ENCODE results near the gene C10orf53.

The C10orf53 gene

GRCh38 chr10:49634069-49634660 lies 45.3 kb upstream of the C10orf53 start:
- Histone ChIP-seq H3K14ac (ENCODE audit: low read length in 2 of 2) (no peak overlapping the region), H3K23ac (ENCODE audit: low read length in 2 of 2) (no peak overlapping the region), H2BK120ac (ENCODE audit: low read depth, low read length) (no peak overlapping the region), H3K4ac (ENCODE audit: low read depth in 1 of 2, low read length in 2 of 2) (no peak overlapping the region), H2BK15ac (ENCODE audit: low read depth, poor library complexity, severe bottlenecking) (no peak overlapping the region), H3K27ac (ENCODE audit: low read length, poor library complexity, severe bottlenecking) (no peak overlapping the region), H2BK5ac (ENCODE audit: low read depth, low read length, poor library complexity, severe bottlenecking) (no peak overlapping the region), H3K27me3 (ENCODE audit: control insufficient read depth in 1 of 2, insufficient read depth in 1 of 2, low read length in 2 of 2) (peaks cover 30 to 97% of the 10 kb centered on the region in 2 experiments), H4K8ac (ENCODE audit: low read length) (no peak overlapping the region), H3K36me3 (ENCODE audit: control insufficient read depth in 1 of 2, insufficient read depth in 2 of 2, low read depth in 1 of 2, low read length in 2 of 2) (no peaks in the 10 kb centered on the region), H4K91ac (ENCODE audit: low read length) (no peak overlapping the region), H2AFZ (ENCODE audit: low read depth, low read length) (no peak overlapping the region), H3K4me1 (ENCODE audit: control insufficient read depth, insufficient read depth, low read depth, low read length) (peaks cover 5% of the 10 kb centered on the region), H3K79me1 (replicated peaks; ENCODE audit: low read length, poor library complexity, severe bottlenecking) (no peaks in the 10 kb centered on the region), H3K18ac (ENCODE audit: low read depth in 1 of 2, low read length in 2 of 2) (no peak overlapping the region), H3K9me3 (ENCODE audit: control insufficient read depth, low read length) (no peaks in the 10 kb centered on the region), H3K9ac (ENCODE audit: low read length) (no peak overlapping the region), H3K4me2 (ENCODE audit: low read length, poor library complexity, severe bottlenecking) (no peak overlapping the region), H2BK12ac (ENCODE audit: low read length in 2 of 2) (no peak overlapping the region), H2AK5ac (ENCODE audit: low read length, severe bottlenecking) (no peak overlapping the region), H3K4me3 (ENCODE audit: insufficient read depth in 1 of 2, low read depth in 1 of 2, low read length in 2 of 2) (no peak overlapping the region)
- WGBS, result 67% methylated on average over 6 of the region's 8 CpGs
- no peak for DNase-seq

GRCh38 chr10:49642311-49642710 lies 37.1 kb upstream of the C10orf53 start:
- Histone ChIP-seq H3K36me3 (ENCODE audit: control insufficient read depth in 1 of 2, insufficient read depth in 2 of 2, low read depth in 1 of 2, low read length in 2 of 2) (no peaks in the 10 kb centered on the region), H2BK120ac (ENCODE audit: low read depth, low read length) (no peak overlapping the region), H3K4me1 (ENCODE audit: control insufficient read depth, insufficient read depth, low read depth, low read length) (no peaks in the 10 kb centered on the region), H3K4me3 (ENCODE audit: insufficient read depth in 1 of 2, low read depth in 1 of 2, low read length in 2 of 2) (no peak overlapping the region), H3K9ac (ENCODE audit: low read length) (no peak overlapping the region), H2AFZ (ENCODE audit: low read depth, low read length) (no peak overlapping the region), H3K9me3 (ENCODE audit: control insufficient read depth, low read length) (no peaks in the 10 kb centered on the region), H3K4me2 (ENCODE audit: low read length, poor library complexity, severe bottlenecking) (no peak overlapping the region), H3K27ac (ENCODE audit: low read length, poor library complexity, severe bottlenecking) (no peak overlapping the region), H3K23ac (ENCODE audit: low read length in 2 of 2) (no peak overlapping the region), H2BK5ac (ENCODE audit: low read depth, low read length, poor library complexity, severe bottlenecking) (no peak overlapping the region), H3K14ac (ENCODE audit: low read length in 2 of 2) (no peak overlapping the region), H2BK15ac (ENCODE audit: low read depth, poor library complexity, severe bottlenecking) (no peak overlapping the region), H2AK5ac (ENCODE audit: low read length, severe bottlenecking) (no peak overlapping the region), H3K18ac (ENCODE audit: low read depth in 1 of 2, low read length in 2 of 2) (no peak overlapping the region), H2BK12ac (ENCODE audit: low read length in 2 of 2) (no peak overlapping the region), H3K4ac (ENCODE audit: low read depth in 1 of 2, low read length in 2 of 2) (no peak overlapping the region), H3K27me3 (ENCODE audit: control insufficient read depth in 1 of 2, insufficient read depth in 1 of 2, low read length in 2 of 2) (peaks cover 31 to 73% of the 10 kb centered on the region in 2 experiments), H4K91ac (ENCODE audit: low read length) (no peak overlapping the region), H3K79me1 (replicated peaks; ENCODE audit: low read length, poor library complexity, severe bottlenecking) (no peaks in the 10 kb centered on the region), H4K8ac (ENCODE audit: low read length) (no peak overlapping the region)
- no peak for DNase-seq
- 75% methylated on average over 3 of the region's 3 CpGs for WGBS

GRCh38 chr10:49643241-49644034 lies 36.0 kb upstream of the C10orf53 start:
- H2AFZ ChIP-seq (ENCODE audit: low read depth, low read length), result no peak overlapping the region
- no peak for DNase-seq
- H3K27me3 ChIP-seq (ENCODE audit: control insufficient read depth in 1 of 2, insufficient read depth in 1 of 2, low read length in 2 of 2), result peaks cover 28 to 74% of the 10 kb centered on the region in 2 experiments
- no peak overlapping the region for H4K8ac ChIP-seq (ENCODE audit: low read length)
- H3K36me3 ChIP-seq (ENCODE audit: control insufficient read depth in 1 of 2, insufficient read depth in 2 of 2, low read depth in 1 of 2, low read length in 2 of 2), result no peaks in the 10 kb centered on the region
- H3K9me3 ChIP-seq (ENCODE audit: control insufficient read depth, low read length), result no peaks in the 10 kb centered on the region
- no peaks in the 10 kb centered on the region for H3K79me1 ChIP-seq (replicated peaks; ENCODE audit: low read length, poor library complexity, severe bottlenecking)
- no peak overlapping the region for H3K14ac ChIP-seq (ENCODE audit: low read length in 2 of 2)
- no peaks in the 10 kb centered on the region for H3K4me1 ChIP-seq (ENCODE audit: control insufficient read depth, insufficient read depth, low read depth, low read length)
- H2BK120ac ChIP-seq (ENCODE audit: low read depth, low read length), result no peak overlapping the region
- no peak overlapping the region for H3K9ac ChIP-seq (ENCODE audit: low read length)
- no peak overlapping the region for H4K91ac ChIP-seq (ENCODE audit: low read length)
- H3K23ac ChIP-seq (ENCODE audit: low read length in 2 of 2), result no peak overlapping the region
- no peak overlapping the region for H2BK15ac ChIP-seq (ENCODE audit: low read depth, poor library complexity, severe bottlenecking)
- H3K27ac ChIP-seq (ENCODE audit: low read length, poor library complexity, severe bottlenecking), result no peak overlapping the region
- no peak overlapping the region for H3K4ac ChIP-seq (ENCODE audit: low read depth in 1 of 2, low read length in 2 of 2)
- H2BK12ac ChIP-seq (ENCODE audit: low read length in 2 of 2), result no peak overlapping the region
- no peak overlapping the region for H3K18ac ChIP-seq (ENCODE audit: low read depth in 1 of 2, low read length in 2 of 2)
- no peak overlapping the region for H2BK5ac ChIP-seq (ENCODE audit: low read depth, low read length, poor library complexity, severe bottlenecking)
- no peak overlapping the region for H2AK5ac ChIP-seq (ENCODE audit: low read length, severe bottlenecking)
- no peak overlapping the region for H3K4me2 ChIP-seq (ENCODE audit: low read length, poor library complexity, severe bottlenecking)
- H3K4me3 ChIP-seq (ENCODE audit: insufficient read depth in 1 of 2, low read depth in 1 of 2, low read length in 2 of 2), result no peak overlapping the region
- 78% methylated on average over 5 of the region's 5 CpGs for WGBS

DNA sequence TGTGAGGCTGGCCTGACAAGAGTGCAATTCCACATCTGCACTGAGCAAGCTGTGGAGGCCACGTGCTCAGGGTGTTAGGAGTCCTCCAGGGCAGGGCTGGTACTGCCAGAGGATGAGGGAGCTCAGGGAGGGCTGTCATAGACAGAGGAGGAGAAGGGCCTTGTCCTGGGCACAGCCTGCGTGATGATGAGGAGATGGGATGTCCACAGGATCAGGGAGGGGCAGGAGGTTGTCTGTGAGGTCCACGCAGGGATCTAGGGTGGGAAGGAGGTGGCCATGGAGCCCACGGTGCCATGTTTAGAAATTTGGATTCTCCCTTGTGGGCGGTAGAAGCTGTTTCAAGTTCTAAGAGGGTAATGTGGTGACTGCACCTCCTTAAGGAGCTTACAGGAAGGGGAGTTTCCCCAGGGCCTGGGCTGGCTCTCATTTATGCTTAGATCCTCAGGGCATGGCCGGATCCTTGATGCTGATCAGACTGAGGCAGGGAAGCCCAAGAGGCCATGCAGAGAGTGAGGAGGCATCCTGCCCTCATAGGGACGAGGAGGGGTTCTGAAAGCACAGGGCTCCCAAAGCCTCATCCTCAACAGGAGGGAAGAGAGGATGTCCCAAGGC lies 35.3 kb upstream of the C10orf53 start:
- no peak overlapping the region for H3K27ac ChIP-seq (ENCODE audit: low read length, poor library complexity, severe bottlenecking)
- no peak overlapping the region for H3K14ac ChIP-seq (ENCODE audit: low read length in 2 of 2)
- 59% methylated on average over 7 of the region's 7 CpGs for WGBS
- no peak overlapping the region for H3K9ac ChIP-seq (ENCODE audit: low read length)
- H3K27me3 ChIP-seq (ENCODE audit: control insufficient read depth in 1 of 2, insufficient read depth in 1 of 2, low read length in 2 of 2), result peaks cover 28 to 75% of the 10 kb centered on the region in 2 experiments
- no peaks in the 10 kb centered on the region for H3K36me3 ChIP-seq (ENCODE audit: control insufficient read depth in 1 of 2, insufficient read depth in 2 of 2, low read depth in 1 of 2, low read length in 2 of 2)
- no peaks in the 10 kb centered on the region for H3K9me3 ChIP-seq (ENCODE audit: control insufficient read depth, low read length)
- no peak overlapping the region for H3K23ac ChIP-seq (ENCODE audit: low read length in 2 of 2)
- no peak overlapping the region for H3K4me2 ChIP-seq (ENCODE audit: low read length, poor library complexity, severe bottlenecking)
- no peak overlapping the region for H2BK5ac ChIP-seq (ENCODE audit: low read depth, low read length, poor library complexity, severe bottlenecking)
- DNase-seq, result no peak
- H3K18ac ChIP-seq (ENCODE audit: low read depth in 1 of 2, low read length in 2 of 2), result no peak overlapping the region
- no peak overlapping the region for H2BK120ac ChIP-seq (ENCODE audit: low read depth, low read length)
- H4K91ac ChIP-seq (ENCODE audit: low read length), result no peak overlapping the region
- no peak overlapping the region for H2AFZ ChIP-seq (ENCODE audit: low read depth, low read length)
- no peak overlapping the region for H2BK12ac ChIP-seq (ENCODE audit: low read length in 2 of 2)
- peaks cover under 1% of the 10 kb centered on the region for H3K4me1 ChIP-seq (ENCODE audit: control insufficient read depth, insufficient read depth, low read depth, low read length)
- no peak overlapping the region for H3K4ac ChIP-seq (ENCODE audit: low read depth in 1 of 2, low read length in 2 of 2)
- H2BK15ac ChIP-seq (ENCODE audit: low read depth, poor library complexity, severe bottlenecking), result no peak overlapping the region
- no peak overlapping the region for H3K4me3 ChIP-seq (ENCODE audit: insufficient read depth in 1 of 2, low read depth in 1 of 2, low read length in 2 of 2)
- H3K79me1 ChIP-seq (replicated peaks; ENCODE audit: low read length, poor library complexity, severe bottlenecking), result no peaks in the 10 kb centered on the region
- no peak overlapping the region for H4K8ac ChIP-seq (ENCODE audit: low read length)
- H2AK5ac ChIP-seq (ENCODE audit: low read length, severe bottlenecking), result no peak overlapping the region

Measured in mesenchymal stem cell (in vitro differentiated cells and primary cell).